BE2C (cell line): ENCODE results near the gene SLC2A14.
"Not testable (repeated sequence)": the region's sequence is repeated elsewhere in the genome, so short reads cannot be mapped to it uniquely, and the experiment has no call there.

Source experiments
- DNase-seq: peaks from one replicate; pipeline ENCODE4 v3.0.0-alpha.2; 2020
- H3K27me3 ChIP-seq: fragments of 250-450 bp; sonication (Bioruptor Pico); 2 replicates; pipeline ENCODE4 v1.5.1; 2020; ENCODE audit warnings: mild to moderate bottlenecking
- H3K36me3 ChIP-seq: fragments of 250-450 bp; sonication (Bioruptor Pico); 2 replicates; pipeline ENCODE4 v1.5.1; 2020; ENCODE audit warnings: mild to moderate bottlenecking
- H3K4me1 ChIP-seq: fragments of 250-450 bp; sonication (Bioruptor Pico); 2 replicates; pipeline ENCODE4 v1.5.1; 2020
- H3K4me3 ChIP-seq: 2 replicates; pipeline ENCODE4 v1.5.1; 2011; ENCODE audit warnings: low read depth, low read length
- H3K9me3 ChIP-seq: fragments of 250-450 bp; sonication (Bioruptor Pico); 2 replicates; pipeline ENCODE4 v1.5.1; 2020
- TF ChIP-seq, protein P1 (sequence below): IDR thresholded peaks from 2 replicates; pipeline ENCODE4 v1.5.1; 2012; ENCODE audit warnings: mild to moderate bottlenecking, low read depth, low read length

The SLC2A14 gene

DNA sequence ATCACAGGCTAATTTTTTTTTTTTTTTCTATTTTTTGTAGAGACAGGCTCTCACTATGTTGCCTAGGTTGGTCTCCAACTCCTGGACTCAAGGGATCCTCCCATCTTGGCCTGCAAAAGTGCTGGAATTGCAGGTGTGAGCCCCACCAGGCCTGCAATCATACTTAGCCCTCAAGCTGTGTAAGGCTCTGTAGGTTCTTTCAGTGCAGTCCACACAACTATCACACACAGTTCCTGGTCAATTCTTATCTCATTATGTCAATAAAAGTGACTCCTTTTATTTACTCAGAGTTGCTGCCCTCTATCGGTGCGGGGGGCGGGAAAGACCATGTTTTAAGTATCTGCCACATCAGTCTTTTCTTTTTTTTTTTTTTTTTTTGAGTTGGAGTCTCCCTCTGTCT lies 34.3 kb upstream of the SLC2A14 start:
- Histone ChIP-seq H3K27me3 (no peaks in the 10 kb centered on the region), H3K4me3 (no peak overlapping the region), H3K36me3 (no peaks in the 10 kb centered on the region), H3K4me1 (0 out of 2 replicates have a peak, but pooled peaks cover 3% of the 10 kb centered on the region), H3K9me3 (no peaks in the 10 kb centered on the region)
- TF ChIP-seq, protein P1, sequence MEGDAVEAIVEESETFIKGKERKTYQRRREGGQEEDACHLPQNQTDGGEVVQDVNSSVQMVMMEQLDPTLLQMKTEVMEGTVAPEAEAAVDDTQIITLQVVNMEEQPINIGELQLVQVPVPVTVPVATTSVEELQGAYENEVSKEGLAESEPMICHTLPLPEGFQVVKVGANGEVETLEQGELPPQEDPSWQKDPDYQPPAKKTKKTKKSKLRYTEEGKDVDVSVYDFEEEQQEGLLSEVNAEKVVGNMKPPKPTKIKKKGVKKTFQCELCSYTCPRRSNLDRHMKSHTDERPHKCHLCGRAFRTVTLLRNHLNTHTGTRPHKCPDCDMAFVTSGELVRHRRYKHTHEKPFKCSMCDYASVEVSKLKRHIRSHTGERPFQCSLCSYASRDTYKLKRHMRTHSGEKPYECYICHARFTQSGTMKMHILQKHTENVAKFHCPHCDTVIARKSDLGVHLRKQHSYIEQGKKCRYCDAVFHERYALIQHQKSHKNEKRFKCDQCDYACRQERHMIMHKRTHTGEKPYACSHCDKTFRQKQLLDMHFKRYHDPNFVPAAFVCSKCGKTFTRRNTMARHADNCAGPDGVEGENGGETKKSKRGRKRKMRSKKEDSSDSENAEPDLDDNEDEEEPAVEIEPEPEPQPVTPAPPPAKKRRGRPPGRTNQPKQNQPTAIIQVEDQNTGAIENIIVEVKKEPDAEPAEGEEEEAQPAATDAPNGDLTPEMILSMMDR = peak; percentile 42
- DNase-seq = peak; percentile 50

DNA sequence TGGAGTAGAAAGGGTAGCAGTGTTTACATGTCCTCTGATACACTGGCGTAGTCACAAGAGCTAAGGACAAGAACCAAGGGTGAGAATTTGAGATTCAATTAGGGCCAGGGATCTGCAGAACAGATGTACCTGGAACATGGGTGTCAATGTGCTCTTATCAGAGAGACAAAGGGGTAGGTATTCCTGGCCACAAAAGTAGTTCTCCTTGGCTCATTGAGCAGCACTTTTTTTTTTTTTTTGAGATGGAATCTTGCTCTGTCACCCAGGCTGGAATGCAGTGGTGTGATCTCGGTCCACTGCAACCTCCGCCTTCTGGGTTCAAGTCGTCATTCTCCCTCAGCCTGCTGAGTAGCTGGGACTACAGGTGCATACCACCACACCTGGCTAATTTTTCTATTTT lies 33.6 kb upstream of the SLC2A14 start:
- H3K4me3 ChIP-seq, DNase-seq, H3K36me3 ChIP-seq, H3K4me1 ChIP-seq, H3K27me3 ChIP-seq, H3K9me3 ChIP-seq: not testable (repeated sequence)

DNA sequence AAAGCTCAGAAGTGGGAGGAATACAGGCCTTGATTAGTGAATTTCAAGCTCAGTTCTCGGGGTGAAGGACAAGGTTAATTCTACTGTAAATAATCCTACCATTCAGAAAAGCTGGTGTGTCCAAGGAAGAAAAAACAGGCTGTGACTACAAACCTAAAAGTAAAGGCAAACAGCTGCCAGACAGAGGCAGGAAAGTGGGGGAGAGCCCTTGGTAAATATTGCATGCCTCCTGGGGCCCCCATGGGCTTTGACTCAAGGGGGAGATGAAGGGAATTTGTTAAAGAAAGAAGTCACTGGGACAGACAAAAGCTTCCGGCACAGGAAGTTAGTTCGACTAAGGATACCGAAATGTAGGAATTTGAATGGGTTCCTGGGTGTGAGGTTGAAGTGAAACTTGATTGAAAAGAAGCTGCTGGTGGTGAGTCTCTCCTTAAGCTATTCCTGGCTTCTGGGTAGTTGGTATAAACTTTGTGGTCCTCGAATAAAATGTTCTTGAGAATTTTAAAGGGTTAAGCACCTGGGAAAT lies 32.9 kb upstream of the SLC2A14 start:
- H3K36me3 ChIP-seq, H3K4me3 ChIP-seq, H3K27me3 ChIP-seq, H3K9me3 ChIP-seq, H3K4me1 ChIP-seq, DNase-seq: not testable (repeated sequence)

DNA sequence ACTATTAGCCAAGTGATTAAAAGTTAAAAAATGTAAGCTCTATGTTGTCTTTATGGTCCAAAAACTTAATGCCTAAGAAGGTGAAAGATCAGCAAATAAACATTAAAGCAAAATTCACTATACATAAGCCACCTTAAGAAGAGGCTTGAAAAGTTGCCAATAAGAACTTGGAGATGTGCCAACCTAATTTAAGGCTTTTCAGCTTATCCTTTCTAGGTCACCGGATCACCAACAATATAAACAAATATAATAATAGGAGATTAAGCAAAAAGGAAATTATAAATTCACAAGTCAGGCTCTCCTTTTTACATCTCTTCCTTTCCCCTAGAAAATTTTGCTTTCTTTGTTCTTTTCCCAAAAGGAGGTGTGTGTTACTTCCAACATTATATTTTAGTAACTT lies 32.4 kb upstream of the SLC2A14 start:
- Histone ChIP-seq H3K9me3 (no peaks in the 10 kb centered on the region), H3K27me3 (no peaks in the 10 kb centered on the region), H3K36me3 (no peaks in the 10 kb centered on the region), H3K4me1 (0 out of 2 replicates have a peak, but pooled peaks cover 3% of the 10 kb centered on the region), H3K4me3 (no peak overlapping the region)
- TF ChIP-seq, protein P1 = no peak
- no peak for DNase-seq

DNA sequence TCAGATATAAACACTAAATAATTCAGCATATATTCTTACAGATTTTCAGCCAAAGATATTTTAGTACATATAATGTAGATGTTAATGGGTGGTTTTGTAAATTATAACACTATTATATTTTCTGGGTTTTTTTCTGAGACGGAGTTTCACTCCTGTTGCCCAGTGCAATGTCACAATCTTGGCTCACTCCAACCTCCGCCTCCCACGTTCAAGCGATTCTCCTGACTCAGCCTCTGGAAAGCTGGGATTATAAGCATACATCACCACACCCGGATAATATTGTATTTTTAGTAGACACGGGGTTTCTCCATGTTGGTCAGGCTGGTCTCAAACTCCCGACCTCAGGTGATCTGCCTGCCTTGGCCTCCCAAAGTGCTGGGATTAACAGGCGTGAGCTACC lies 29.7 kb upstream of the SLC2A14 start:
- DNase-seq, H3K36me3 ChIP-seq, H3K4me1 ChIP-seq, H3K9me3 ChIP-seq, H3K4me3 ChIP-seq, H3K27me3 ChIP-seq: not testable (repeated sequence)

DNA sequence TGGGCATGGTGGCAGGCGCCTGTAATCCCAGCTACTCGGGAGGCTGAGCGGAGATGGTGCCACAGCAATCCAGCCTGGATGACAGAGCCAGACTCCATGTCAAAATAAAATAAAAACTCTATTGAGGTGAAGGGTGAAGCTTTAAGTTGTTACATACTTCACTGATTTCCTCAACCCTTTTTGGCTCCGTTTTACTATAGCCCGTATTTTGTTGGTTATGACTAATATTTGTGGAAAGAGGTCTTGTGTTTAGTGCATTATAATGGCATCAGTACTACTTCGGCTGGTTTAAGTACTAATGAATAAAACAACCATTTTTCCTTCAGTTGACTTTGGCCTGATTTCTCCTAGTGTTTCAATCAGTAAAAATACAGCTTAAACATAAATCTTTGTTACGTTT lies 27.0 kb upstream of the SLC2A14 start:
- Histone ChIP-seq H3K4me3 (no peak overlapping the region), H3K27me3 (no peaks in the 10 kb centered on the region), H3K9me3 (no peaks in the 10 kb centered on the region), H3K4me1 (no peaks in the 10 kb centered on the region), H3K36me3 (no peaks in the 10 kb centered on the region)
- TF ChIP-seq, protein P1 = no peak
- DNase-seq = no peak

DNA sequence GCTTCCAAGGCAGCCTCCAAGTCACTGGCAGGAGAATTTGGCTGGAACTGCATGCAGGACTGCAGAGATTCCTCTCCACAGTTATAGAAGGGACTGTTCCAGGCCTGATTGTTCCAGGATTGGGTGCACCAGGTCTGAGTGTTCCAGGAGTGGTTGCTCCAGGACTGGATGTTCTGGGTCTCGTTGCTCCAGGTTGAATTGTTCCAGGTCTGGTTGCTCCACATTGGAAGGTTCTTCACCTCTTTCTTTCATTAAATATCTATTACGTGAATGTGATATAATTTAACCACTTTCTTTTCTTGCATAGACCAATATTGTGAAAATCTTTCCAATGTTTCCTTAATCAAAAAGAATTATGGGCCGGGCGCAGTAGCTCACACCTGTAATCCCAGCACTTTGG lies 24.0 kb upstream of the SLC2A14 start:
- DNase-seq, H3K4me1 ChIP-seq, H3K4me3 ChIP-seq, H3K9me3 ChIP-seq, H3K27me3 ChIP-seq, H3K36me3 ChIP-seq: not testable (repeated sequence)

DNA sequence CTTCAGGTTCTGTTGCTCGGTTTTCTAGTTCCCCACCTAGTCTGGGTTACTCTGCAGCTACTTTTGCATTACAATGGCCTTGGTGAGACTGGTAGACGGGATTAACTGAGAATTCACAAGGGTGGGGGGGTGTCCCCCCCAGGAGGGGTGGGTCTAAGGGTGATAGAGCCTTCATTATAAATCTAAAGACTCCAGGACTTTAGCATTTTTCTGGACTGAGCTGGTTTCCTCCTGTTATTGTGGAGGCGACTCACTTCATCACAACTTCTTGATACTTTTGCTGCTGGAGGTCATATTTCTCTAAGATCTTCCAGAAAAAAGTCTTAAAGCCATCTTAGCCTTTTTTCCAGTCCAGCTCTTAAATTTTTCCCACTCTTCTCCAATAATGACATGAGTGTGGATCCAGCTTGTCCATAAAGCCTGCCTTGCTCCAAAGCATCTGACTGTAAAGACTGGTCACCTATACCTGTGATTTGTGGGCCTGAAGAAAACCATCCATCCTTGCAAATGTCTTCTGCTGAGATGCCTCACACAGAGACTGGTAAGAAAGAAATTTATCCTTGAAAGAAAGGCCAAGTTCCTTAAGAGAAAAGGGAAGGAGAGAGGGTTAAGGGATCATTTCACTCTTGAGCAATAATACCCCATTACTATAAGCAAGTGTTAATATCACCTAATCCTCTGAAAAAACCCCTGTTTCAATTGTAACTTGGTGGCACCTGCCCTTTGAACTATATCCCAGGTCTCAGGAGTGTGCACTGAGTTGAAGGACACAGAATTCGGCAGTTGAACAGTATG lies 19.7 kb upstream of the SLC2A14 start:
- Histone ChIP-seq H3K9me3 (no peaks in the 10 kb centered on the region), H3K4me3 (no peak overlapping the region), H3K36me3 (no peaks in the 10 kb centered on the region), H3K27me3 (no peaks in the 10 kb centered on the region), H3K4me1 (no peaks in the 10 kb centered on the region)
- TF ChIP-seq, protein P1 = no peak
- no peak for DNase-seq
